HG03460 (cell line): ENCODE results near the gene ZNF630.
"Not testable (repeated sequence)": the region's sequence is repeated elsewhere in the genome, so short reads cannot be mapped to it uniquely, and the experiment has no call there.

Source experiments
- ATAC-seq: cut with Tn5 transposase; IDR thresholded peaks from one replicate; pipeline ENCODE4 v1.9.1; 2021; ENCODE audit not compliant: unreplicated experiment

The ZNF630 gene

DNA sequence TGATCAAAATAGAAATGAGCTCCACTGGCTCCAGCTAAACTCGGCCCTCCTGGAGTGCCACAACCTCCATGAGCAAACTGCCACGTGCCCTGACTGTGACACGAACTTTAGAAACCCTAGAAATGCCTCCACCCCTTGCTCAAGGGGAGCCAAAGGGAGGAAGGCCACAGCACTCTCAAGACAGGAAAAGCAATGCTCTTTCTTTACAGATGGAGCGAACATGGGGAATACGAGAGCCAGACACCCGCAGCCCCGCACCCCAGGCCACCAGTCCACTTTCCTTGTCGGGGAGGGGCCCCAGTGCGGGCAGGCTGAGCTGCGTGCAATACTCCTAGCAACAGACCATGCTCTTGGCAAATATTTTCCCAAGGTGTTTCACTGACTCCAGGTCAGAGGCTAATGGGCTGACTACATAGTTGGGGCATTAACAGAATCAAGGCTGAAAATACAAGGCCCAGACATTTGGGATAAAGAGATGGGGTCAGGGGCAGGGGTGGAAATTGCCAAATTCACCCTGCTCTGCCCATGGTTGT, 40.7 kb downstream of the ZNF630 start:
- ATAC-seq = not testable (repeated sequence)

DNA sequence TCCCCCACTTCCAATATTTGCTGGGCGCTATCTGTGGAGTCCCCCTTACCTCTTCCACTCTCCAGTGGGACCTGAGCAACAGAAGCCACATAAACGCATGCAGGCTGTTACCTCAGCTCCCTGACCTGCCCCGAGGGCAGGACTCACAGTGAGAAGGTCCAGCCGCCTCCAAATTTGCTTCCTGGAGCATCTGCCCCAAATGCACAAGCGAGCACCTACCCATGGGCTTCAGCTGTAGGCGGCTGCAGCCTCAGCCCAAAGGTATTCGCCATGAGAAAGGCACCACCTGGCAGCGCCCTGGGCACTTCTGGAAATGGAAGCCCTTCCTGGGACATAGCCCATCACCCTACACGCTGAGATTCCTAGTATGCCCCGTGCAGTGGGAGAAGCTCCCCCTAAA, 41.2 kb downstream of the ZNF630 start:
- no peak for ATAC-seq

DNA sequence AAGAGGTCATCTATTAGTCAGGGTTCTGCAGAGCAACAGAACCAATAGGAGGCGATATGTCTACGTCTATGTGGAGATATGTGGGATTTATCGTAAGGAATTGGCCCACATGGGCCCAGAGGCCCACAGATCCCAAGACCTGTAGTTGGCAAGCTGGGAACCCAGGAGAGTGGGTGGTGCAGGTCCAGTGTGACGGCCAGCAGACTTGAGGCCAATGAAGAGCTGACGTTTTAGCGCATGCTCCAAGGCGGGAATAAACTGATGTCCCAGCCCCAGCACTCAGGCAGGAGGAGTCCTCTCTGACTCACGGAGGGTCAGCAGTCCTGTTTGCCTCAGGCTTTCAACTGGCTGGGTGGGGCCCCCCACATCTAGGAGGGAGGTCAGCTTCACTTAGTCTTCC, 43.3 kb downstream of the ZNF630 start:
- no peak for ATAC-seq

DNA sequence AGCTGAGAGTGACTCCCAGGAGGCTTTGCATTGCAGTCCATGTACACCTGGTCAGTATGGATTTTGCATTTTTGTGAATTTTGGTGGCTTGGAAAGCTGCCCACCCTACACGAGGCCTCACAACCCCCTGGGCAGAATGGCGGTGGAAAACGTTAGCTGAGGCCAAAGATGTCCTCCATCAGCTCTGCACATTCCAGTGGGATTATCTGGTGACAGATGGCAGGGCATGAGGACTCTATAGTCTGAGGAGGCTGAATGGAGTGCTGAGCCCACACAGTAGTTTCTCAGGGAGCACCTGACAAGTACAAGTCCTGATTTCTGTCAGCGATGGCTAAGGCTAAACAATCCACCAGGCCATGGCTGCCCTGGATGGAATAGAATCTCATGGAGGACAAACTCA, 43.9 kb downstream of the ZNF630 start:
- not testable (repeated sequence) for ATAC-seq

DNA sequence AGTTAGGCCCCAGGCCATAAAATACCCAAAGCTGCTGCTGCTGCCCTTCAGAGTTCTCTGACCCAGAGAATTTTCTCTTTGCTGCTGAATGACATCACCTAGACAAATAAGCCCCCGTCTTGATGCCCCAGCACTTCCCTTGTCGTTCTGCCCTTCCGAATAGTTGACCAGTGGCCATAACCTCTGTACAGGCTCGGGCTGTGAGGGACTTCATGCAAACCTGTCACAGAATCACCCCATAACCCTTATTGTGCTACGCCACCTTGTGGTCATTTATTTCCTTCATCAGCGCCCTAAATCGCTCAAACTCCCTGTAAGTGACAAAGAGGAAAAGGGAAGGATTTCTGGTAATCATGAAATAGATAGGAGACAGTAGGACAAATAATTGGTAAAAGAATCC, 45.9 kb downstream of the ZNF630 start:
- no peak for ATAC-seq

DNA sequence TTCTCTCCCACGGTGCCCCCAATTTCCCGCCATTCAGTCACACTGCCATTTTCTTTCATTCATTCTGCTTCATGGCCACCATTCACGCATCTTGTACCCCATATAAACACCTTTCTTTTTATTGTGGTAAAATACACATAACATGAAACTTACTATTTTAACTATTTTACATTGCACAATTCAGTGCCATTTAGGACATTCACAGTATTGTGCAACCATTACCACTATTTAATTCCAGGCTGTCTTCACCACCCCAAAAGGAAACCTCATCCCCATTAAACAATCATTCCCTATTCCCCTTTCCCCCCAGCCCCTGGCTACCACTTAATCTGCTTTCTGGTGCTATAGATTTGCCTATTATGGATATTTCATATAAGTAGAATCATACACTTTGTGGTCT, 48.7 kb downstream of the ZNF630 start:
- ATAC-seq = no peak

DNA sequence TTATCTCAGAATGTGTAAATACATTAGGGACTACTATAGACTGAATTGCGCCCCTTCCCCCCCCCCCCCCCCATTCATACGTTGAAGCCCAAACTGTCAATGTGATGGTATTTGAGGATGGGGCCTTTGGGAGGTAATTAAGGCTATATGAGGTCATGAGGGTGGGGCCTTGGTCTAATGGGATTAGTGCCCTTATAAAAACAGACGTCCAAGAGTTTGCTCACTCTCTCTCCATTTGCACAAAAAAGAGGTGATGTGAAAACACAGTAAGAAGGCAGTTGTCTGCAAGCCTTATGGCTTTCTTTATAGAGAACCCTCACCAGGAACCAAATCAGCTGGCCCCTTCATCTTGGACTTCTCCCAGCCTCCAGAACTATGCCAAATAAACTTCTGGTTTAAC, 49.3 kb downstream of the ZNF630 start:
- ATAC-seq = no peak

DNA sequence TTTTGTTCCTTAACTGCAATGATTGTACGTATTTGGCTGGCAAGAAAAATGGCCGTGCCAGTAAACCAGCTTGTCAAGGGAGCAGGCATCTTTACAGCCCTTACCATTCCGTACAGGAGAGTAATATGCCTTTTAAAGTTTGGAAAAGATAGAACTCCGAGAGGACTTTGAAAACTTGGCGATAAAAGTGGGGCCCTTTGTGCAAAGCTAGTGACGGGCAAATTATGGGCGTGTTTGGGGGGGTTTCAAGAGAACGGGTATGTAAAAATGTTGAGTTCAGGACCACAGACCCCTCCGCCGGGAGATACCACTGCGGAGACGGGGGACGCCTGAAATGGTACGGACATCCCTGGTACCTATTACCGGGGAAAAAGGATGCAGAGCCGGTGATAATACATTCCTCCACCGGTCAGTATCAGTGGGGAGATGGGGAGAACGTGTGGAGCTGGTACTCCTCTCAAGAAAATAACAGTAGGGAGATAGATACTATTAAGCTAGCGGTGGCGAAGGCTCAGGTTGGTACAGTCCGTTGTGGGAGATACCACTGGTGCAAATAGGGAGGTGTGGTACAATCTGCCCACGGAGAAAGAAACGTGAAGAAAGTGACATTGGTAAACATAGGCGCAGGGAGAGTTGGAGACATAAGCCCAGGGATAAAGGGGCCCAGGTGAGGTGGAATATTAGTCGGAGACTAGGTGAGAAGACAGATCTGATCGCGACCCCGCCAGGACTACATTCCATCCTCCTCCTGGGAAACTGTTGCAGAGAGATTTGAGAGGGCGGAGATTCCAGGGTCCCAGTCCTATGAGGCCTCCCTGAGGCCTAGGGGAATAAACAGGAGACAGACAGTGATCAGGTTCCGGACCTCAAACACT, 50.2 kb downstream of the ZNF630 start:
- ATAC-seq = no peak

DNA sequence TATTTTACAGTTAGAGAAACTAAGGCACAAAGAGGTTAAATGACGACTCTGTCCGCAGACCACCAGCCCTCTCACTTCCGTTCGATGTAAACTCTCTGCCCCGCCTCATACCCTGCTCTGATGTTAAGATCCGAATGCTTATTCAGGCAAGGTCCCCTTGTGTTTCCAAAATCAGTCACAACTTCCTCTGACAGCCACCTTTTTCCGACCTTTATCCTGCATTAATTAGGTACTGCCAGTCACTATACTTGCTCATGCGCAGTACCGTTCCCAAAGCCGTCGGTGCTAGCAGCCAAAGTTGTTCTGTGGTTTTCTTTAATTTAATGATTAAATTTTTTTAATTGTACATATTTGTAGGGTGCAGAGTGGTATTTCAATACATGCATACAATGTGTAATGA, 51.0 kb downstream of the ZNF630 start:
- ATAC-seq = not testable (repeated sequence)

DNA sequence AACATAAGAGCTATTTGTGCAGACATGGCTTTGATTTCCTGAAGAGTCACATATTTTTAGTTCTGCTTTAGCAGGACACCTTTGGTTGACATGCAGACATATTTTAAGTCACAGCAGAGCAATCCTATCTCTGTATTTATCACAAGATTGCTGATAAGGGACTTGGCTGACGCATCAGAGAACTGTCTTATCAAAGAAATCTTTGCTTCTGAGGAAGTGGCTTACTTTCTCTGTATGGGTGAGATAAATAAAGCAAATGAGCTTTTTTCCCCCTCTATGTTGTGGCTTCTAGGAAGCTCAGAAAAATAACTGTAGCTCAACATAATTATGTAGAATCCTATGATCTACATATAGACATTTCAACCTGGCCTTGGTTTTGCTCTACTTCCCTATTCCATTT, 51.5 kb downstream of the ZNF630 start:
- not testable (repeated sequence) for ATAC-seq

DNA sequence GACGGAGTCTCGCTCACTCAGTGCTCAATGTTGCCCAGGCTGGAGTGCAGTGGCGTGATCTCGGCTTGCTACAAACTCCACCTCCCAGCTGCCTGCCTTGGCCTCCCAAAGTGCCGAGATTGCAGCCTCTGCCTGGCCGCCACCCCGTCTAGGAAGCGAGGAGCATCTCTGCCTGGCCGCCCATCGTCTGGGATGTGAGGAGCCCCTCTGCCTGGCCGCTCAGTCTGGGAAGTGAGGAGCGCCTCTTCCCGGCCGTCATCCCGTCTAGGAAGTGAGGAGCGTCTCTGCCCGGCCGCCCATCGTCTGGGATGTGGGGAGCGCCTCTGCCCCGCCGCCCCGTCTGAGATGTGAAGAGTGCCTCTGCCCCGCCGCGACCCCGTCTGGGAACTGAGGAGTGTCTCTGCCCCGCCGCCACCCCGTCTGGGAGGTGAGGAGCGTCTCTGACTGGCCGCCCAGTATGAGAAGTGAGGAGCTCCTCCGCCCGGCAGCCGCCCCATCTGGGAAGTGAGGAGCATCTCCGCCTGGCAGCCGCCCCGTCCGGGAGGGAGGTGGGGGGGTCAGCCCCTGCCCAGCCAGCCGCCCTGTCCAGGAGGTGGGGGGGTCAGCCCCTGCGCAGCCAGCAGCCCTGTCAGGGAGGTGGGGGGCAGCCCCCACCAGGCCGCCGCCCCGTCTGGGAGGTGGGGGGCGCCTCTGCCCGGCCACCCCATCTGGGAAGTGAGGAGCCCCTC, 54.7 kb downstream of the ZNF630 start:
- ATAC-seq = not testable (repeated sequence)

DNA sequence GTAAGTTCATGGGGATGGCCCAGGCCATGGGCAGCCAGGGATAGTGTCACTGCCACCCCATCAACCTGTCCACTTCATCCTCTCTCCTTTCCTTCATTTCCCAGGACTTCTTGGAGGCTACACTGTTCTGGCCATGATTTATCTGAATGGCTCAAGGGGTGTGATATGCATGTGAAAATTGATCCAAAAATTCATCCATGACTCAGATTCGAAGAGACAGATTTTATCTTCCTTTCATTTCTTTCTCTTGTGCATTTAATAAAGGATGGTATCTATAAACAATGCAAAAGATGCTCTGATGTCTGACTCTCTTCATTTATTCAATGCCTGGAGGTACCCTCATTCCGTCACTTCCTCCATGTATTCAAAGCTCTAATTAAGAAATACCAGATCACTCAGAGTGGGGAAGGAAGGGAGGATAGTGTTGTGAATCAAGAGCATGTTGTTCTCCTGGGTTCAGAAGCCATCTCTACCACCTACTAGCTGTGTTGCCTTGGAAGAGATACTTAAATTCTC, 61.9 kb downstream of the ZNF630 start:
- not testable (repeated sequence) for ATAC-seq
